ENCODE data around the gene IDH1.

Gene IDH1

DNA sequence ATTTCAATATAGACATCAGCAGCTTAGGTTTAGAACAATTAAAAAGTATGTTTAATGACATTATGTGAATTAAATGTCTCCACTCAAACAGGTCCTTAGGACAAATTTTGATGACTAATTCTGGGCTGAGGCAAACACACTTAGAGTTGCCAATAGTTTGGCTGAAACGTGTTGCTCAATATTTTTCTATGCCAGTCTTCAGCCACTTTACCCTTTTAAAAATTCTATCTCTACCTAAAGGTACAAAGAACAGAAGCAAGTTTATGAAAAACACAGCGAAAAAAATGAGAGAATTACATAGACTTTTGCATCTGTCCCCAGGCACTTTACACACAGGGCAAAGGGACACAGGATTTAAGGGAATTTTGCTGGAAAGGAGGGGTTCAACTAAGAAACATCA, 4.5 kb downstream of the IDH1 start:
- DNase-seq (ENCODE audit: low read depth, low spot score), result peak; percentile 8
- TF ChIP-seq CTCF (IDR thresholded peaks at IDR 0.05; ENCODE audit: low read depth, low read length), result no peak
- no peak overlapping the region for H3K4me3 ChIP-seq (ENCODE audit: low read depth, low read length)
- in situ Hi-C loops (cut with HindIII; ENCODE audit: low sequenced_read_pairs), result no loop called here

- H3K4me3 ChIP-seq (ENCODE audit: low read depth, low read length), result no peak overlapping the region
- in situ Hi-C loops (cut with HindIII; ENCODE audit: low sequenced_read_pairs), result no loop called here
- no peak for TF ChIP-seq CTCF (IDR thresholded peaks at IDR 0.05; ENCODE audit: low read depth, low read length)
- no peak for DNase-seq (ENCODE audit: low read depth, low spot score)
These were observed 5.6 kb downstream of the IDH1 start for GRCh38 chr2:208249296-208249695.

DNA sequence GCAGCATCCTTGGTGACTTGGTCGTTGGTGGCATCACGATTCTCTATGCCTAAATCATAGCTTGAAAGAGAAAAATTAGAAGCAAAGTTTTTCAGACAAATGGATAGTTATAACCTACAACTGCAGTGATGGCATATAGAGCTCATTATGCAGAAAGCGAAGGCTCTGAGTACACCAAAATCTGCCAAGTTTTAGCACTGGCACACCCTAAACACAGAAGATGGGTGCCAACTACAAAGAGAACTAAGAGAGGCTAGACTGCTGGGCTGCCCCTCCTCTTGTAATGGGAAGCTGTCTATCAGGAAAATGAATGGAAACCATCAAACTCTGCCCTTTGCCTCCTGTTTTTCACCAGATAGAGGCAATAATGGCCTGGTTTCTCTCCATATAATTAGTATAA, 6.3 kb downstream of the IDH1 start:
- H3K4me3 ChIP-seq (ENCODE audit: low read depth, low read length), result no peak overlapping the region
- in situ Hi-C loops (cut with HindIII; ENCODE audit: low sequenced_read_pairs), result no loop called here
- TF ChIP-seq CTCF (IDR thresholded peaks at IDR 0.05; ENCODE audit: low read depth, low read length), result no peak
- no peak for DNase-seq (ENCODE audit: low read depth, low spot score)

DNA sequence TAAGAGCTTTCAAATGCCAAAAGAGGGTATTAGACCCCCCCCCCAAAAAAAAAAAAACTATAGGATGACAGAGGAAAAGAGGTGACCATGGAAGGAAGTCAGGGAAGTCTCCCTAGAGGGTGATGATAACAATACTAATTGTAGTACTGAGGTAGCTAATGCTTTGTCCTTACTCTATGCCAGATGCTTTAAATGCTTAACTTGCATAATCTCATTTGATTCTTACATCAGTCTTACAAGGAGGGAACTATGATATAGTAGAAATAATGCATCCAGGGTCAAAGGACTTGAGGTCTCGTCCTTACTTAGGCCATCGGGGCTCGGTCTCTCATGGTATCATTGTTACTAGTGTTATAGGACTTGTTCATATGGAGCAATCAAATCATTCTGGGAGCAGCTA, 9.1 kb downstream of the IDH1 start:
- no peak for DNase-seq (ENCODE audit: low read depth, low spot score)
- in situ Hi-C loops (cut with HindIII; ENCODE audit: low sequenced_read_pairs), result no loop called here
- H3K4me3 ChIP-seq (ENCODE audit: low read depth, low read length), result no peak overlapping the region
- TF ChIP-seq CTCF (IDR thresholded peaks at IDR 0.05; ENCODE audit: low read depth, low read length), result no peak

- in situ Hi-C loops (cut with HindIII; ENCODE audit: low sequenced_read_pairs), result no loop called here
These were observed 10.4 kb downstream of the IDH1 start for GRCh38 chr2:208244422-208244821.

DNA sequence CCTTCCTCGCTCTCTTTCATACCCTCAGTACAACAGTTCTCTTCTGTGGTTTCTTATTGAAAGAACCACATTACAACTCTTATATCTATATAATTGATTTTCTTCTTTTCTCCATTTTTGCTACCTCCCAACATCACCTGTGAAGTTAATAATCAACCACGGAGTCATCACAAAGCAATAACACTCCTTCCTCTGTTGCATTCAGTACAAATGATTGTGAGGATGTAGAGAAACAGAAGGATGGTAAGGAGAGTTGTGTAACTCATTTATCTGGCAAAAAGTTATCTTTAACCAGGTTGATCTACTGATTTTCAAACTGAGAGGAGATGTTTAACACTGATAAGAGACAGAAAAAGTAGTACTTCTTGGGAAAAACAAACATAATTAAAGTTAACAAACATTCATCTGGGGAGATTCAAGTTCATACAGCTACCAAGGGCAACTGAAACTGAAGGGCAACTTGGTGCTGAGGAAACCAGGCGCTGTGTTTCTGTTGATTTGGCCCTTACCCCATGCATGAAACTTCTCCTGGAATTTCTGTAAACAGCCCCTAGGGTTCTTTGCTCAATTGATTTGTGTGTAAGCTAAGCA, 14.2 kb downstream of the IDH1 start:
- no peak for TF ChIP-seq CTCF (IDR thresholded peaks at IDR 0.05; ENCODE audit: low read depth, low read length)
- DNase-seq (ENCODE audit: low read depth, low spot score), result no peak
- no peak overlapping the region for H3K4me3 ChIP-seq (ENCODE audit: low read depth, low read length)
- in situ Hi-C loops (cut with HindIII; ENCODE audit: low sequenced_read_pairs), result no loop called here

More at GRCh38 chr2:208244422-208244821, 10.4 kb downstream of the IDH1 start:
- no peak overlapping the region for H3K4me3 ChIP-seq (ENCODE audit: low read depth, low read length)
- no peak for TF ChIP-seq CTCF (IDR thresholded peaks at IDR 0.05; ENCODE audit: low read depth, low read length)
- no peak for DNase-seq (ENCODE audit: low read depth, low spot score)

Data from astrocyte of the spinal cord (primary cell).